Right atrium auricular region (tissue), 2 donors: ENCODE data around the gene UQCR11. TPM values are rescaled to one million over a fixed set of nuclear protein-coding genes. Genes with fewer than 3 reads are reported as not detected.

Experiments used
- DNase-seq: peaks from one replicate; pipeline ENCODE4 v3.0.0-alpha.2; 2019; ENCODE audit warnings: low spot score
- H3K27ac ChIP-seq, 2 donors: fragments of 200-600 bp; sonication (generic); 1 replicate in 1 of 2; 2 replicates in 1 of 2; pipeline ENCODE4 v1.5.1; 2016 to 2019
- H3K27me3 ChIP-seq, 2 donors: fragments of 200-600 bp; sonication (generic); one replicate each; pipeline versions ENCODE4 v1.5.1 to v1.6.0; 2017 to 2019
- H3K36me3 ChIP-seq: fragments of 200-600 bp; sonication (generic); one replicate; pipeline ENCODE4 v1.5.1; 2016
- H3K4me1 ChIP-seq, 2 donors: fragments of 200-600 bp; sonication (generic); one replicate each; pipeline versions ENCODE4 v1.5.1 to v1.6.0; 2017 to 2019
- H3K4me3 ChIP-seq, 2 donors: fragments of 200-600 bp; sonication (generic); 1 replicate in 1 of 2; 2 replicates in 1 of 2; pipeline ENCODE4 v1.5.1; 2017 to 2019; ENCODE audit warnings: mild to moderate bottlenecking in 1 of 2, moderate library complexity in 1 of 2
- H3K9me3 ChIP-seq, 2 donors: fragments of 200-600 bp; sonication (generic); one replicate each; pipeline ENCODE4 v1.5.1; 2019
- CTCF ChIP-seq, 2 donors: fragments of 200-600 bp; sonication (generic); IDR thresholded peaks; one replicate each; pipeline ENCODE4 v1.5.1; 2019; ENCODE audit warnings: antibody characterized with exemption in 2 of 2
- total RNA-seq, 2 donors: library from RNA; depleted of rRNA; stranded (reverse); fragments of >200 nt; gene quantifications; one replicate each; pipeline ENCODE4 v1.1.0, GENCODE V29; 2016

Gene UQCR11
- total RNA-seq, 2 donors from 2014 or later: 172 to 191 TPM

DNA sequence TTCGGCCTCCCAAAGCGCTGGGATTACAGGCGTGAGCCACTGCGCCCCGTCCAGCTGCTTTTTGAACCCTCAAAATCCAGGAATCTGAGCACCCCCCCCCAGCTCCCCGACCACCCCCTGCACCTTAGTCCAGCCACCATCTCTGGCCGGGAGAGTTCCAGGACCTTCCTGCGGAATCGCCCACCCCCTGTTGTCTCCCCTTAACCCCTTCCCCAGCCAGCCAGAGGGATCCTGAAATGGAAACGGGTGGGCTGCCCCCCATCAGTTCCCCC, 11.8 kb downstream of the UQCR11 start:
- Histone ChIP-seq H3K9me3 (no peaks in the 10 kb centered on the region), H3K4me3 (peak overlapping the region; percentile 79 to 87), H3K27ac (peak overlapping the region; percentile 72 to 76), H3K4me1 (peaks cover 0 to 34% of the 10 kb centered on the region in 2 donors), H3K36me3 (peaks cover 23% of the 10 kb centered on the region), H3K27me3 (no peaks in the 10 kb centered on the region)
- no peak for DNase-seq
- no peak for TF ChIP-seq CTCF (IDR thresholded peaks at IDR 0.05)

DNA sequence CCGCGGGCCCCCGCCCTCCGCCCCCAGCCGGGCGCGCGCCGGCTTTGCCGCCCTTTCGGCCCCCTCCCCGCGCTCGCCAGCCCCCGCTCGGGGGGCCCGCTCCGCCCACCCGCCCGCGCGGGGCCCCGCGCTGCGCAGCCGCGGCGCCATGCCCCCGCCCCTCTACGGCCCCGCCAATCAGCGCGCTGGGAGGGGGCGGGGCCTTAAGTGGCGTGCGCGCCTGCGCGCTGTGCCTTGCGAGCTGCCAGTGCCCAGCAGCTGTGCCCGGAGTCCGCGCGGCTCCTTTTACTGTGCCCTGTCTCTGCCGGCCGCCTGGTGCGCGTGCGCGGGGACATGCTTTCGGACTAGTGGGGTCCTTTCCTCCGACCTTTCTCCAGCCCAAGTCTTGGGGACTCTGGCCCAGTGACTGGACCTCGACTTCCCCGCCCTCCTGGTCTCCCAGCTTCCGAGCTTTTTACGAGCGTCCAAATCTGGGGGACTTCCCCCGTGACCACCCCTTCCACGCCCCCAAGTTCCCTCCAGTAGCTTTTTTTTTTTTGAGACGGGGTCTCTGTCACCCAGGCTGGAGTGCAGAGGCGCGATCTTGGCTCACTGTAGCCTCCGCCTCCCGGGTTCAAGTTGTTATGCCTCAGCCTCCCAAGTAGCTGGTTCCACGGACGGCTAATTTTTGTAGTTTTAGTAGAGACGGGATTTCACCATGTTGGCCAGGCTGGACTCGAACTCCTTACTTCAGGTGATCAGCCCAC, 12.3 kb downstream of the UQCR11 start, which contains the start of gene MBD3:
MBD3 (minus strand) TSS at position 111 of the 746 bp plus-strand sequence. CDS start 234 bp downstream, outside the sequence.
- TF ChIP-seq CTCF (IDR thresholded peaks at IDR 0.05): peak in 1 of 2 donors; percentile 28
- Histone ChIP-seq H3K27me3 (no peaks in the 10 kb centered on the region), H3K9me3 (no peaks in the 10 kb centered on the region), H3K4me3 (peak within 1 kb of the TSS; percentile 79 to 87), H3K36me3 (peaks cover 18% of the 10 kb centered on the region), H3K27ac (peak within 1 kb of the TSS; percentile 86 to 96), H3K4me1 (peaks cover 0 to 34% of the 10 kb centered on the region in 2 donors)
- DNase-seq: peak; percentile 93

DNA sequence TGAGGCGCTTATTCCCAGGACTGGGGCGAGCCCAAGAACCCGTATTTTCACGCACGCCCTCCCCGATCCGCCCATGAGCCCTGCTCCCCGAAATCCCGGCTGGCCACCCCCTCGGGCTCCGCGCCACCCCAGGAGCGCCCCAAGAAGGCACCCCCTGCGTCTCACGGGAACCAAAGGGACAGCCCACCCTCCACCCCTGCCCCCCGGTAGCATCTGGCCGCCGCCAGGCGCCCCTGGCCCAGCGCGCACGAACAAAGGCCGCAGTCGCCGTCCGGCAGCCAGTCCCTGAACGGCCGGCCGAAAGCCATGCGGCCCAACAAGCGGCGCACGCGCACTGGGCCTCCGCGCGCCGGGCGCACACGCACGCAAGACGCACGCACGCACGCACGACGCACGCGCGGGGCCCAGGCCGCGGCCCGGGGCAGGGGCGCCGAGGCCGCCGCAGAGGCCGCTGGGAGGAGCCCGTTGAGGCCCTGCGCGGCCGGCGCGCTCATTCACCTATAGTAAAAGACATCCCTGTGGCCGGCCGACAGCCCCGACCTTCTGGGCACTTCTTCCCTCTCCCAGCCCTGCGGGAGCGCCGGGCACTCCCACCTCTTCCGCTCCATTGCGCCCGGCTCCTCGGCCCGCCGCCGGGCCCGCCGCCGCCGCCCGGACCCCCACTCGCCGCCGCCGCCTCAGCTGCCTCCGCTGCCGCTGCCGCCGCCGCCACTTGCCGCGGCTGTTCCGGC, 13.1 kb downstream of the UQCR11 start:
- TF ChIP-seq CTCF (IDR thresholded peaks at IDR 0.05): no peak
- peaks cover 11% of the 10 kb centered on the region for H3K36me3 ChIP-seq

DNA sequence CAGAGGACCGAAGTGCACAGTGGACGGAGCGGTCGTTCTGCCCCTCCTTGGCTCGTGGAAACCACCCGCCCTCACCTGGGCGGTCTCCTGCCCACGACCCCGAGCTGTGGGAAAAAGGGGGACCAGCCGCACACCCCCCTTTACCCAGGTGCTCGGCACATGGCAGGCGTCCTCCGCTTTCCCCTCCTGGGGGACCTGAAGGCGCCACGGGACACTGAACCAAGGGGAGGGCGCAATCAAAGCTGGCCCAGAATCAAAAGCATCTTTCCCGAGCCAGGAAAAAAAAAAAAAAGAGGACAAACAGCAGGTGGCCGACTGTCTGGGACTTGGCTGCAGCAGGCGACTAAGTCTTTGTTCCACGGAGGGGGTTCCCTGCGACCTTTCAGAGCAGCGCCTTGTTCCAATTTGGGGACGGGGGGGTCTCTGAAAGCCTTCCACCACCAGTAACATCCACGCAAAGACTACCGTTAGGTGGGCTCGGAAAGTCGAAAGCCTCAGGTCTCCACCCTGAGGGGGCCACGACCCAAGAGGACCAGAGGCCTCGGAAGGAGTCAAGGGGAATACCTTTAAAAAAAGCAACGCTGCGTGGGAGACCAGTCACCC, 13.7 kb downstream of the UQCR11 start:
- Histone ChIP-seq H3K36me3 (peaks cover 4% of the 10 kb centered on the region), H3K27me3 (no peaks in the 10 kb centered on the region), H3K4me3 (peak overlapping the region; percentile 79 to 87), H3K27ac (peak overlapping the region; percentile 86 to 96), H3K9me3 (no peaks in the 10 kb centered on the region), H3K4me1 (peaks cover 0 to 34% of the 10 kb centered on the region in 2 donors)
- DNase-seq: no peak
- TF ChIP-seq CTCF (IDR thresholded peaks at IDR 0.05): no peak

More for the DNA sequence above, 13.1 kb downstream of the UQCR11 start:
- H3K9me3 ChIP-seq: no peaks in the 10 kb centered on the region
- H3K27me3 ChIP-seq: no peaks in the 10 kb centered on the region
- peaks cover 0 to 34% of the 10 kb centered on the region in 2 donors for H3K4me1 ChIP-seq
- peak overlapping the region; percentile 86 to 96 for H3K27ac ChIP-seq
- H3K4me3 ChIP-seq: peak overlapping the region; percentile 79 to 87
- peak; percentile 82 for DNase-seq

DNA sequence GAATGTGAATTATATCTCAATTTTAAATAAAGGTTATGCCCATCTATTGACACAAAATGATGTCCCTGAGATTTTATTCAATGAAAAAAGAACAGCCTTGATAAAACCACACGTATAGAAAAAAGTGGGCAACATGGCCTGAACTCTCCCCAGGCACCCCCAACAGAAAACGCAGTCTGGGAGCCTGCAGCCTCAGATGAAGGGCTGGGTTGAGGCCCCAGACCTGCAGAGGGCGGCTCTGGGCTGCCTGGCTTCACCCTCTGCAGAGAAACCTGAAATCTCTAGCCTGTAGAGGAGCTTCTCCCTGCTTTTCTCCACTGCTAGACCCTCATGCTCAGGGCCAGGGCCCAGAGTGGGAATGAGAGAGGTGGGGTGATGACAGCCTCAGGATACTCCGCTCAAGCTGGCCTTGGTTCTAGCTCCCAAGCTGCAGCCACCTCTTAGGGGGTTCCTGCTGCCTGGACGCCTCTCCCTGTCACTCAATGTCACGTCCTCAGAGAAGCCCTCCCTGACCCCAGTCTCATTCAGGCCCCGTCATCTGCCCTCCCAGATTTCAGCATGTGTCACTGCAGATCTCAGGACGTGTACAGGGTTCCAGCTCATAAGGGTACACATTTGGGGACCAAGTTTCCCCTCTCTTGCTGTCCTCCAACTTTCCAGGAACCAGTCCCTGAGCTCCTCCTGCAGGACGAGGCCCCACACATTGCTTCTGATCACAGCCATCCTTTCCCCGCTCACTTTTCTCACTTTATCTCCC, 14.4 kb downstream of the UQCR11 start:
- Histone ChIP-seq H3K27ac (peak overlapping the region in 1 of 2 donors; percentile 86), H3K27me3 (no peaks in the 10 kb centered on the region), H3K36me3 (no peaks in the 10 kb centered on the region), H3K9me3 (no peaks in the 10 kb centered on the region), H3K4me3 (peak overlapping the region; percentile 79 to 87), H3K4me1 (peaks cover 0 to 34% of the 10 kb centered on the region in 2 donors)
- no peak for DNase-seq
- TF ChIP-seq CTCF (IDR thresholded peaks at IDR 0.05): no peak
